NOMO-1 treated with DMSO at 0.1 percent for 48 hours (cell line): ENCODE data around the gene TMEM125.

Experiments
- DNase-seq: peaks from one replicate; lab custom pipeline; 2025; ENCODE audit not compliant: unreplicated experiment; lab: John Stamatoyannopoulos, UW

TMEM125 gene

DNA sequence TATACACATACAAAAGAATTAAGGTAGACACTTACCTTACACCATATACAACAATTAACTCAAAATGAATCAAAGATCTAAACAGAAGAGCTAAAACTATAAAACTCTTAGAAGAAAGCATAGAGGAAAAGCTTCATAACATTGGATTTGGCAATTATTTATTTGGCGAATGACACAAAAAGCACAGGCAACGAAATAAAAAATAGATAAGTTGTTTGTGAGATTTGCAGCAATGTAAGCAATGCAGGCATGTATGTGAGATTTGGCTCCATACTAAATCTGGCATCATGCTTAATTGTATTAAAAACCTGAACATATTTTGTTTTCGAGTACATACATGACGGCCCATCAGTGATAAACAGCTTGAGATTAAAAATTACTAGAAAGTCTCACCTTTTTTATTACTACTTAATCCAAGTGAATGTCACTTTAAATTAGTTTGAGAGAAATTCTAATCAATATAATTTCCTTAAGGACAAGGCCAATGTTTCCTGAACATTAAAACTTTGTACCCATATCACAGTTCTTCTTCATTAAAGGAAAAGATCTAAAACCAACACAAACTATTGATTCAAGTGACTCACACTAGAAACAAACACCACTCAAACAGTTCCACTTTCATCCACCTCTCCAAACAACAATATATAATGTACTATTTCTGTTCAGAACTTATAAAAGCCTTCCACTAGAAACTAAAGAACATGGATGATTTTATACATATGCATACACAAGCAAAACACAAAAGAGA is 23.1 kb upstream of the TMEM125 start:
- no peak for DNase-seq

DNA sequence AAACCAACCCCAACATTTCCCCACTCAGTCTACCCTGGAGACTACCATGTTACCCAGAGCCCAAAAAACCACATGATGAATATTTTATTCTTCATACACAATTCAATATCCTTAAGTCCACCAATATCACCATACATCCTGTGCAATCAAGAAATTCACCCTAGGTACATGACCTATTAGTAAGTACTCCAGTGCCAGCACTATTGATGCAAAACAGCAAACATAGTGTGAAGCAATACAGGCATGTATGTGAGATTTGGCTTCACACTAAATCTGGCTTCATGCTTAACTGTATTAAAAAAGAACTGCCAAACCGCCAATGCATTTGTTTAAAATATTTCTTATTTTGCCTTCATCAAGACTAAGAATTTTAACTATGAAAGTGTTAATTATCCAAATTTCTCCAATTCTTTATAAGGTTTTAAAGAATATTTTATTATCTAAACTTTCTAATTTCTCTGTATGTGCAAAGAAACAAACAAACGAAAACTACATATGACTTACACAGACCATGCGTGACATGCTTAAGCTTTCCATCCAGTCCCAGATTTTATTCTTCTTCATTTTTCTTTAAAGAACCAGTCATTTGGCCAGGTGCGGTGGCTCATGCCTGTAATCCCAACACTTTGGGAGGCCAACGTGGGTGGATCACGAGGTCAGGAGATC is 22.4 kb upstream of the TMEM125 start:
- no peak for DNase-seq

- no peak for DNase-seq
Measured at GRCh38 chr1:43250351-43250761, 19.4 kb upstream of the TMEM125 start.

DNA sequence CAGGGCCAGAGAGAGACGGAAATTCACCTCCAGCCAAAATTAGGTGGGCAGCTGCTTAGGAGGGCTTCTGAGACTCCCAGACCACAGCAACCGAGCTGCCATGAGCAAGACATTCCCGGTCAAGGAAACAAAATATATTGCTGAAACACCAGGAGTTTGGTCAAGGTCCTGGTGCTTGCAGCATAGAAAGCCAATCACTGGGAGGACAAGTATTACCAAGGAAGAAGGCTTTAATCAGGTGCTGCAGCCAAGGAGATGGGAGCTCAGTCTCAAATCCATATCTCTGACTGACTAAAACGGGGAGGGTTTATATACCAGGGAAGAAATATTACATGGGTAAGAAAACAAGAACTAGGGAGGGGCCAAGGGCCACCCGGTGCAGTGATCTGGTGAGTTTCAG is 18.8 kb upstream of the TMEM125 start:
- no peak for DNase-seq

DNA sequence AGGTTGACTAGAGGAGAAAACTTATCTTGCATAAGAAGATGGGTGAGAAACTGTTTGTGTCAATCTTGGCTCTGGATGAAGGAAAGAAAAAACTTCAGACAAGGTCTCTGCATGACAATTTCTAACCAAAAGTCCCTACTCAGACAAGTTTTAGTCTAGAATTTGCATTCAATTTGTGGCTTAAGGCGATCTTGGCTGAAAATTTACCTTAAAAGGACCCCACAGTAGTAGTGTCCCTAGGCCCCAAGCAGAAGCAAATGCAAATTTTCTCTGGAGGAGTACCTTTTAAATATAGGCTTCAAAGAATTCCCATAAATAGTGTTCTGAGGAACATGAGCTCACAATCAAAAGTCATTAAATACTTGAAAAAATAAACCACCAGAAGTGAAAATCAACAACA is 17.6 kb upstream of the TMEM125 start:
- no peak for DNase-seq

DNA sequence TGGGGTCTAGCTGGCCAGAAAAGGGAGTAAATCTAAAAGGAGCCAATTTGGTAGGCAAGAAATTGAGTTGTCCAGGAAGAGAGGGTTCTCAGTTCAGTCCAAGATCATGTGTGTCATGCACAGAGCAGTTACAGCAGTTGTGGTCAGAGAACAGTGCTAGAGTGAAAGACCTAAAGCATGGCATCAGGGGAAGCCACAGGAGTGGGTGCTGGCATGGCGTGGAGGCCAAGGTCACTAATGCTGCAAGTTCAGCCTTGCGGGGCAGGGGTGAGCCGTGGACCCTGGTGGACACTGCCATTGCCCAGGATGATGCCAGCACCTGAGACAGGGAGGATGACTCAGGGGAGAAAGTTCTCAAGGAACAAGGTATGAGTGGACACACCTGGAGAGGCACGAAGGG is 16.6 kb upstream of the TMEM125 start:
- DNase-seq = no peak

DNA sequence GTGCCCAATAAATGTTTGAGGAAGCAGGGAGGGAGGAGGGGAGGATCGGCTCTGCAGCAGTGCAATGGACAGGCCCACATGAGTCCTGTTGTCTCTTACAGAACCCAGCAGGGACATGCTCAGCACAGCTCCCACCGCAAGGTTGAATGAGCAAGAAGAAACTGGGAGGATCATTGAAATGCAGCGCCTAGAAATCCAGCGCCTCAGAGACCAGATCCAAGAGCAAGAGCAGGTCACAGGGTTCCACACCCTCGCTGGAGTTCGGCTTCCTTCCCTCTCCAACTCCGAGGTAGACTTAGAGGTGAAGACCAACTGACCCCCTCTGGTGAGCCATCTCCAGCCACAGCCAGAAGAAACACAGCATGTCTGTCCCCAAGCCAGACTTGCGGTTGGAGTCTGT is 15.9 kb upstream of the TMEM125 start:
- no peak for DNase-seq

DNA sequence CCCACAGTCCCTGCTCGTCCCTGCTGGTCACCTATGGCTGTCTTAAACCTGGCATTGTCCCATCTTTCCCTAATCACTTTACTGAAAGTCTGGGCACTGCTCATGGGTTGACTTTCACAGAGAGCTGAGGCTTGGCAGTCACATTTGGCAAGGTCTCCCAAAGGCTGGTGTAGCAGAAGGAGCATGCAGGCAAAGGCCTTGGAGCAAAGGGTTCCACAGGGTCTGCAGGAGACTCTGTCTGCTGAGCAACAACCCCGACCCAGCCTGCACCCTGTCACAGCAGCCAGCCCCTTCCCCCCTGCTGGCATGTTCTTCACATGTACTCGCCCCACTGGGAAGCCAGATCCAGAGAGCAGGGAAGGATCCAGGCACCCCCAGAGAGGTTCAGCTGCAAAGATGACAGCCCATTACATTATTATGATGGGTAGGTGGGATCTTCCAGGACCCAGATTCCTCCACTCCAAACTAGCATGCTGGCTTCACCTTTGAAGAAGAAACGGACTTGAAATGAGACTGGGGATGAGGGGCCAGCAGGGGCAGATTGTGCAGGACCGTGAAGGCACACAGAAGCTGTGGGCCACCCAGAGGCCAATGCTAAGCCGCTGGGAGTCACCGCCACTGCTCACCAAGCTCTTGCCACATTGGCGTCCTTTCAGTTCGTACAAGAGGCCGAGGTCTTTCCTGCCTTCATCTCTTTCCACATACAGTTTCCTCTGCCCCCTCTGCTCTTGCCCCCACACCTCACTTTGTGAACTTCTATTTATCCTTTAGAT is 14.2 kb upstream of the TMEM125 start:
- DNase-seq = no peak

DNA sequence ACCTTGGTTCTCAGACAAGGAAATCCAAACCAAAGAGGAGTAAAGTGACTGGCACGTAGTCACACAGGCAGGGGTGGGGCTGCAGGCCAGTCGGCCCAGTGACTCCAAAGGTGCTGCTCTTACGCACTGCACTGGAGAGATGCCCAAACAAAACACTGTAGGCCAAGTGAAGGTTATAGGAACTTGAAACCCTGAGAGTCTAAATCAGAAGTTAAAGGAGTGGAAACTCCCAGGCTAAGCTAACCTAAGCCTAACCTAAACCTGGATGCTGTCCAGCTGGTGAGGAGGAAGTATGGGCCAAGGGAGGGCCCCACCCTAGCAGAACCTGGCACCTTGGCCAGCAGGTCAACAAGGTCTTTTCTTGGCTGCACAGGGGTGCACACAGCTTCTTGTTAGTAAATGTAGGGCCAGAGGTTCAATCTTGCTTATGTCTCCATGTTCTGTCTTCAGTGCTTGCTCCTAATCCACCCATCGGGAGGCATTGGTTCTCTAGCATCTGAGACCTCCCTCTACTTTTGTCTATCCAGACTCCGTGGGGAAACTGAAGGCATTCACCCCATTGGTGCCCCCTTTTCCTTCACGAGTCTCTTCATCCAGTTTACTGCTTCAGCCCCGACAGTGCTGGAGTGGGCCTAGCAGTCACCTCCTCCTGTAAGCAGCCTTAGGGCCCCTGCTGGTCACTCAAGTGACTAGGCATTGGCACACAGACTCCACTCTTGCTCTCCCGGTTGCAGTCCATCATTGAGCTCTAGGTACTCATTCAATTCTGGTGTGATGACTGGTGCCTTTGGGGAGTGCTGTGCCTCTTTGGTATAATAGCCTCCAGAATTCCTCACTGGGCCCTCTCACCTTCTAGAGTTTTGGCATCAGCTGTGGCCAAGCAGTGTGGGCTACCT is 12.9 kb upstream of the TMEM125 start:
- no peak for DNase-seq

DNA sequence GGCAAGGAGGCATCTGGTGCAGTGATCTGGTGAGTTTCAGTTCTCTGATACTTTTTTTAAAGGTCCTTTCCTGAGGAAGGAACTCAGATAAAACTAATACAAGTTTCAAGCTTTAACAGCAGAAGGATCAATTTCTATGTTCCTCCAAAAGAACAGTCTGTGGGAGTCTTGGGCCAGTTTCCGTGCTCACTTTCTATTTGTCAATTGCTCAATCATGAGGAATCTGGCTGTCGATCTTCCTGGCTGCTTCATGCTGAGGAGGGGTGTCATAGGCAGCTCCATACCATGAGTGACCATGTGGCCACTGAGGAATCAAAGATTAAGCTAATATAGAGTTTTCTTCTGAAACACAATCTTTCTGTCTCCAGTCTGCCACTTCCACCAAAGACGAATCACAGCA is 11.4 kb upstream of the TMEM125 start:
- DNase-seq = no peak

DNA sequence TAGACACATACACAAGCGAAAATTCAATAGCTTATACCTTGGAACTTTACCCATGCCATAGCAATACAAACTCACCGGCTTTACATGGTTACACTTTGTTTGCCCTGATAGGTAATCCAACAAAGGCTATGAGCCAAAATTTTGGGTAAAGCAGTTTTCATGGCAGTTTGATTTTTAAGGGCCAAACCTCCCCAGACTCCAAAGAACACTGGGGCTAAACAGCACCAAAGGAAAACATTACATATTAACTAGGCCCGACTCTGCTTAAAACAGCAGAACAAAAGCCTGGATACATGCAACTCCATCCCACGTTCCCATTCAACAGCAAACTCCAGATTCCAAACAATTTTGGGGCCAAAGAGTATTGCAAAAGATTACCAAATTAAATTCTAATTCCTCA is 4.4 kb upstream of the TMEM125 start:
- no peak for DNase-seq

- no peak for DNase-seq
Measured at GRCh38 chr1:43266881-43267280, 2.9 kb upstream of the TMEM125 start.

DNA sequence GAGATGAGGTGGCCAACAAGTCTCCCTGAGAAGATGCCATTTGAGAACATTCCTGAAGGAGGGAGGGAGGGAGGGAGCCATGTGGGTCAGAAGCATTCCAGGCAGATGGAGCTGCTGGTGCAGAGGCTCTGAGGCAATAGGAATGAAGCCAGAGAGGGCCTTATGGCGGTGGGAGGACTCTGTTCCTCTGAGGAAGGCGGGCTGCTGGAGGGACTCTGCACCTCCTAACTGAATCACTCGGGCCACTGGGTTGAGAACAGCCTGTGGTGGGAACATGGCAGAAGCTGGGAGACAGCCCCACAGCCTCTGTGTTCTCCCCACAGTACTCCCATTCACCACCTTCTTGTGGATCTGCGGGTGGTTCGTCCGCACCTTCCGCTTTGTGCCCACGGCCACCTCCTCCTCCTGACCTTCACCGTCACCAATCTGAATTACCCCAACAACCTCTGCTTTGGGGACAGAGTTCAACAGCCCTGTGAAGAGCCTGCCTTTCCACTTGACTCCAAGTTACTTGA is 2.4 kb upstream of the TMEM125 start:
- DNase-seq = no peak

DNA sequence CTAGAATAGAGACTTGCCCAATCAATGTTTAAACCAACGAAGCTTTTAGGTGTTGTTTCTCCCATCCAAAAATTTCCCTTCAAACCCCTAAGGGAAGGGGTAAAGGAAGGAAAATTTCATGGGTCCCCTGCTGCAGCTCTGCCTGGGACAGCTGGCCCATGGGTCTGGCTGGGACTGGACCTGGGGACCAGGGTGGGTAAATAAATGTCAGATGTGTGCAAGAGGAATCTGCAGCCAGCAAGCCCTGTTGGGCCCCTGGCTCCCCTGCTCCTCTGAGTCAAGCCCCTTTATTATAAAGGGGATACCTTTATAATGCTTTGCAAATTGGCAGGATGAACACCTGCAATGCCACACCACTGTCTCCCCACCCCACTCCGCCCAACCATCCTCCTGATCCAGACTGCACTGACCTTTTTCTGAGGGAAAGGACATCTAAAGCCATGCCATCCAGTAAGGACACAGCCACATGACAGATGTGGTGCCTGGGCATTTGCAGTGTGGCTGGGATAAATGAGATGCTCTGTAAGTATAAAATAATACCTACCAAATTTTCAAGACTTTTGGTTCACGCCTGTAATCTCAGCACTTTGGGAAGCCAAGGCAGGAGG is 1.9 kb upstream of the TMEM125 start:
- DNase-seq = no peak

GRCh38 chr1:43270421-43271095 is 775 bp downstream of the TMEM125 start:
- no peak for DNase-seq

DNA sequence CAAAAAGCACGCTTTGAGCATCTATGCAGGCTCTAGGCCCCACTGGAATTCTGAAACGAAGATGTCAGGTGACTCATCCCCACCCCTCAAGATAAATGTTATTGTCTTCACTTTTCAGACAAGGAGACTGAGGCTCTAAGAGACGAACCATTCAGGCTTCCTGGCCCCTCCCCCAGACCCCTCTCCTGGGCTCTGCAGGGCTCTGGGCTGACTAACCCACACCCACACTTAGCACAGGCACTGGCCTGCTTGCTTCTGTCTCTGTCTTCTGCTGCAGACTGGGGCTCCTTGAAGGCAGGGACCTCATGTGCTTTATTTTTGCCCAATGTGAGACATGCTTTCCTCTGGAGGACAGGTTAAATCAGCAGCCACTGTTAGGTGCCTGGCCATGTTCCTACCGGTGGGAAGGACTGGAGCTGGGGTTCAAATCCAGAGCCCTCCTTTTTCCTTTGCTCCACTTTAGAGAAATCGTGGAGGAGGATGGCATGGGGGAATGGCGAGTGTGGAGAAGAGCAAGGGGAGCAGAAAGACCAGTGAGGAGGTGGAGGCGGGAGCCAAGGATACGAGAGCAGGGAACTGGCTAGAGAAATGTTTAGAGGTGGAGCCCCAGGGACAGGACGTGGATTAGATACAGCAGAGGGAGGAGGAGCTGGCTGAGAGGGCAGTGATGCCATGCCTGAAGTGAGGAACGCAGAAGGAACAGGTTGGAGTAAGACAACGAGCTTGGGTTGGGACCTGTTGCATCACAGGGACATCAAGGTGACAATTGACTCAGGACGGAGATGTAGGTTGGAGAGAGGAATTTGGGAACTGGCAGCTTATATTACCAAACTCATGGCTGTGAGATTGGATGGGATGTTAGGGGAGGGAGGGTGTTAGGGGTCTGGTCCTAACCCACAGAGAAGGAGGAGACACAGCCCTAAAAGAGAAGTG is 1.7 kb downstream of the TMEM125 start:
- no peak for DNase-seq

DNA sequence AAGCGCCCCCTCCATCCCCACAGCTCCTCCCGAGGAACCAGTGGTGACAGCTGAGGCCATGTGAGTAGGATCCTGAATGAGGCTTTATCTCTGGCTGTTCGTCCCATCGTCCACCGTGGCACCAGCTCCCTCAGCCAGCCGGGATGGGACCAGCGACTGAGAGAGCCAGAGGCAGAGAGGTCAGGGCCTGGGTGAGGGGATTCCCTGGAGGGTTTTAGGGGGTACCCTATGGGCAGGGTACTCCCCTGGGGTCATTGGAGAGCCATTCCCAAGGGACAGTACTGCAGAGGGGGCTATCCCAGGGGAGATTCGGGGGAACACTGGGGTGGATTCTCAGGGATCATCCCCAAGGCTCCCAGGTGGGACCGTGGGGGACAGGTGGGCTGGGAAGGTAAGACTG is 2.4 kb downstream of the TMEM125 start:
- no peak for DNase-seq

GRCh38 chr1:43272576-43273571 is 3.1 kb downstream of the TMEM125 start:
- no peak for DNase-seq
